Pancreas (tissue), 10 donors: ENCODE measurements around the gene TSSK1B. TPM values are rescaled to one million over a fixed set of nuclear protein-coding genes. Genes with fewer than 3 reads are reported as not detected.

ENCODE experiments used
- ATAC-seq, 4 donors: fragments of 200-7000 bp; cut with Tn5 transposase; one replicate each; pipeline versions ENCODE4 v1.8.0 to v1.9.1; 2020; ENCODE audit warnings: mild to moderate bottlenecking in 4 of 4, moderate library complexity in 4 of 4
- DNase-seq, 6 donors: peaks; one replicate each; pipeline ENCODE4 v3.0.0-alpha.2; 2020
- FAIRE-seq: peaks from 2 replicates; lab custom pipeline; 2012; peaks lifted over from hg19 to GRCh38; lab: Jason Lieb, UNC
- H3K27ac ChIP-seq, 4 donors: fragments of 200-600 bp; sonication (generic); 1 replicate in 3 of 4; 2 replicates in 1 of 4; pipeline versions ENCODE4 v1.5.0 to v1.8.0; 2020
- H3K27me3 ChIP-seq, 4 donors: fragments of 200-600 bp; one replicate each; pipeline ENCODE4 v1.8.0; 2021
- H3K36me3 ChIP-seq, 3 donors: fragments of 200-600 bp; sonication (generic) in 1 of 3; one replicate each; pipeline versions ENCODE4 v1.5.0 to v1.8.0; 2020 to 2021
- H3K4me1 ChIP-seq, 3 donors: fragments of 200-600 bp; one replicate each; pipeline ENCODE4 v1.8.0; 2021
- H3K4me3 ChIP-seq, 4 donors: fragments of 200-600 bp; sonication (generic) in 2 of 4; one replicate each; pipeline versions ENCODE4 v1.5.0 to v1.8.0; 2020 to 2021
- H3K9me3 ChIP-seq, 4 donors: fragments of 200-600 bp; one replicate each; pipeline ENCODE4 v1.8.0; 2021
- WGBS, 2 donors: extraction: QIAGEN DNeasy Blood & Tissue Kit; methylation state at CpG; one replicate each; pipeline ENCODE4 v1.1.7; 2013; 5-methylcytosine and 5-hydroxymethylcytosine counted together
- intact Hi-C, 3 donors: fragments of 100-400 bp; cut with DNase I; formaldehyde crosslinking; loops; one replicate each; pipeline versions ENCODE4 v1.11.1 to v1.14.2; 2022
- polyA plus RNA-seq, 2 donors: library from polyadenylated mRNA; stranded (reverse); fragments of 200-250 nt; gene quantifications; one replicate each; pipeline ENCODE4 v1.2.3, GENCODE V29; 2013
- total RNA-seq, 6 donors: library from RNA; stranded (reverse); fragmentation: NEBNext Ultra II Directional in 4 of 6; extraction: Animal tissue kit (Norgen Biotek cat#: 25700) in 4 of 6; gene quantifications; one replicate each; pipeline versions ENCODE4 v1.2.1 to v1.2.4, GENCODE V29; 2021 to 2023
- TF ChIP-seq, protein P1 (sequence below), 4 donors: fragments of 200-600 bp; sonication (generic) in 3 of 4; IDR thresholded peaks; one replicate each; pipeline versions ENCODE4 v1.5.0 to v1.8.0; 2021; ENCODE audit warnings: antibody characterized with exemption in 4 of 4
- donor health status: healthy with polysubstance abuse.
- donor health status: DM: no; HTN: no; CAD: no; lungs with moderate emphysema.
- donor health status: DM: no; HTN: no; CAD: no.
- donor health status: control.
- donor health status: control.
- donor health status: Bipolar disorder and iron deficiency.
- donor health status: DM: yes; HTN: yes; CAD: no.
- donor health status: DM: no; HTN: no; CAD: no.
- donor health status: DM: no; HTN: no; CAD: no.
- donor health status: DM: yes; HTN: yes; CAD: no.

The TSSK1B gene
- total and polyA plus RNA-seq, 8 donors: 0.06 to 0.14 (median 0.08) TPM; not detected in 4

DNA sequence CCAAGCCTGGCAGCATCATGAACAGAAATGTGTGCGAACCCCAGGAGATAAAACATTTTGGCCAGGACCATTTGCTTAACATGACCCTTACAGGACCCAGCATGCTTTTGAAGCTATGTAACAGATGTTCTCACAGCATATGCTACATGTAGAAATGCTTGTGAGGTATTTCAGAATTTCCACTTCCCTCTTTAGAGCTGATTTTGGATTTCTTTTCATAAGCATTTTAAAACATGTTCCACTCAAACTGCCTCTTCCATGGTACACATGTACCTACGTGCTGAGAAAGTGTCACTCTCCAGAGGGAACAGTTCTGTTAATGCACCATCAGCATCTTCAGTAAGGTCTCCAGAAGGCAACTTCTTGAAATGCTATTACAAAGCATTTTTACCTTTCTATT lies 15.7 kb upstream of the TSSK1B start:
- intact Hi-C loops: no loop called here
- H3K36me3 ChIP-seq: no peaks in the 10 kb centered on the region
- FAIRE-seq: no peak
- H3K4me3 ChIP-seq: no peak overlapping the region
- DNase-seq: no peak
- WGBS, 2 donors: 83 to 91% methylated on average over 2 of the region's 2 CpGs
- ATAC-seq: no peak
- H3K4me1 ChIP-seq: peaks cover 4 to 13% (median 10%) of the 10 kb centered on the region in 3 donors
- H3K9me3 ChIP-seq: no peaks in the 10 kb centered on the region
- H3K27me3 ChIP-seq: no peaks in the 10 kb centered on the region
- no peak overlapping the region for H3K27ac ChIP-seq
- TF ChIP-seq, protein P1, sequence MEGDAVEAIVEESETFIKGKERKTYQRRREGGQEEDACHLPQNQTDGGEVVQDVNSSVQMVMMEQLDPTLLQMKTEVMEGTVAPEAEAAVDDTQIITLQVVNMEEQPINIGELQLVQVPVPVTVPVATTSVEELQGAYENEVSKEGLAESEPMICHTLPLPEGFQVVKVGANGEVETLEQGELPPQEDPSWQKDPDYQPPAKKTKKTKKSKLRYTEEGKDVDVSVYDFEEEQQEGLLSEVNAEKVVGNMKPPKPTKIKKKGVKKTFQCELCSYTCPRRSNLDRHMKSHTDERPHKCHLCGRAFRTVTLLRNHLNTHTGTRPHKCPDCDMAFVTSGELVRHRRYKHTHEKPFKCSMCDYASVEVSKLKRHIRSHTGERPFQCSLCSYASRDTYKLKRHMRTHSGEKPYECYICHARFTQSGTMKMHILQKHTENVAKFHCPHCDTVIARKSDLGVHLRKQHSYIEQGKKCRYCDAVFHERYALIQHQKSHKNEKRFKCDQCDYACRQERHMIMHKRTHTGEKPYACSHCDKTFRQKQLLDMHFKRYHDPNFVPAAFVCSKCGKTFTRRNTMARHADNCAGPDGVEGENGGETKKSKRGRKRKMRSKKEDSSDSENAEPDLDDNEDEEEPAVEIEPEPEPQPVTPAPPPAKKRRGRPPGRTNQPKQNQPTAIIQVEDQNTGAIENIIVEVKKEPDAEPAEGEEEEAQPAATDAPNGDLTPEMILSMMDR (IDR thresholded peaks at IDR 0.05): no peak

- FAIRE-seq (no peak), DNase-seq (no peak), ATAC-seq (peak in 2 of 4 donors; percentile 49 to 70)
- 7 to 15% methylated on average over 3 of the region's 3 CpGs for WGBS, 2 donors
- Histone ChIP-seq H3K27ac (no peak overlapping the region), H3K9me3 (no peaks in the 10 kb centered on the region), H3K4me3 (no peak overlapping the region), H3K36me3 (no peaks in the 10 kb centered on the region), H3K4me1 (peaks cover 4 to 13% (median 10%) of the 10 kb centered on the region in 3 donors), H3K27me3 (no peaks in the 10 kb centered on the region)
- TF ChIP-seq, protein P1 (IDR thresholded peaks at IDR 0.05): no peak
- intact Hi-C loops: no loop called here
Observed at GRCh38 chr5:113448252-113448651, 13.5 kb upstream of the TSSK1B start.

- DNase-seq: no peak
- TF ChIP-seq, protein P1 (IDR thresholded peaks at IDR 0.05): no peak
- H3K27me3 ChIP-seq: no peaks in the 10 kb centered on the region
- no peak overlapping the region for H3K4me3 ChIP-seq
- FAIRE-seq: no peak
- H3K4me1 ChIP-seq: peaks cover 4 to 13% (median 10%) of the 10 kb centered on the region in 3 donors
- no peaks in the 10 kb centered on the region for H3K36me3 ChIP-seq
- no peaks in the 10 kb centered on the region for H3K9me3 ChIP-seq
- H3K27ac ChIP-seq: no peak overlapping the region
- 84 to 93% methylated on average over 4 of the region's 4 CpGs for WGBS, 2 donors
- intact Hi-C loops: no loop called here
- ATAC-seq: no peak
Observed at GRCh38 chr5:113447498-113448050, 12.8 kb upstream of the TSSK1B start.

- Histone ChIP-seq H3K27me3 (no peaks in the 10 kb centered on the region), H3K4me1 (peaks cover 4 to 13% (median 10%) of the 10 kb centered on the region in 3 donors), H3K27ac (no peak overlapping the region), H3K9me3 (no peaks in the 10 kb centered on the region), H3K36me3 (no peaks in the 10 kb centered on the region), H3K4me3 (no peak overlapping the region)
- TF ChIP-seq, protein P1 (IDR thresholded peaks at IDR 0.05): no peak
- ATAC-seq (no peak), FAIRE-seq (no peak), DNase-seq (no peak)
- 83 to 89% methylated on average over 2 of the region's 2 CpGs for whole genome bisulfite sequencing, 2 donors
- intact Hi-C loops: no loop called here
Observed at GRCh38 chr5:113446358-113446927, 11.7 kb upstream of the TSSK1B start.

DNA sequence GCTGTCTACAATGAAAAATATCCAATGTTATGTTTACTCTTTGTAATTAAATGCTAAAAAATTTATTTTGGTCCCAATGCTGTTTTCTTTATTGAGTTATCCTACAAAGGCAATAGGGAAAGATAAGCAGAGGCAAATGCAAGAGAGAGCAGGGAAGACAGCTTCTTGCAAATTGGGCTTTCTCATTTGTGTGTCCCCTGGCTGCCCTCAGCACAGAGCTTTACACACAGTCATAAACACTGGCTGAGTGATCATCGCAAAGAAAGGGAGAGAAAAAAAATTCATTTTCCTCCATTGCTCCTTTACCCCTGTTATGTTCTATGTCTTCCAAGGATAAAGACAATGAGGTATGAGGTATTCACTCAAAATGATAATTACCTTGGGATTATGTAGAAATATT lies 2.3 kb upstream of the TSSK1B start:
- Histone ChIP-seq H3K9me3 (no peaks in the 10 kb centered on the region), H3K4me1 (no peaks in the 10 kb centered on the region), H3K36me3 (no peaks in the 10 kb centered on the region), H3K4me3 (no peak overlapping the region), H3K27ac (no peak overlapping the region), H3K27me3 (no peaks in the 10 kb centered on the region)
- DNase-seq (no peak), ATAC-seq (no peak), FAIRE-seq (no peak)
- TF ChIP-seq, protein P1 (IDR thresholded peaks at IDR 0.05): no peak
- WGBS, 2 donors: 85 to 89% methylated on average over 1 of the region's 1 CpG
- intact Hi-C loops: no loop called here
